HG03103 (cell line): ENCODE results near the gene MAFF.
"Not testable (repeated sequence)": the region's sequence is repeated elsewhere in the genome, so short reads cannot be mapped to it uniquely, and the experiment has no call there.

ENCODE experiments used
- ATAC-seq: cut with Tn5 transposase; IDR thresholded peaks from one replicate; pipeline ENCODE4 v1.9.1; 2021; ENCODE audit warnings: low read depth; ENCODE audit not compliant: unreplicated experiment

Gene MAFF

DNA sequence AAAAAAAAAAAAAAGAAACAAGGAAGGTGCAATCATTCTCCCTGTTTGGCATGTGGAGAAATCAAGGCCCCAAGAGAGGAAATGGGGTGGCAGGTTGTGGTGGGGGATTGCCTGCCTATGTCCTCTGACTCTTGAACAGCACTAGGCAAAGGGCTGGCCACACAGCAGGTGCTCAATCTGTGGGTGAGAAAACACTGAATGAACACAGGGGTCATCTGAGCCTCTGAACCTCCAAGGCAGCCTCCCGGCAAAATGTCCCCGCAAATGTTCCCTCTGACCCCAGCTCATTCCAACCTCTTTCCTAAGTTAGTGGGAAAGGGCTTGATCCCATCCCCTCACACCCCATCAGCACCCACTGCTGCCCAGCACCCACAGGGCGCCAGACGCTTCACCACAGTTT is 24.8 kb upstream of the MAFF start:
- ATAC-seq, result no peak

DNA sequence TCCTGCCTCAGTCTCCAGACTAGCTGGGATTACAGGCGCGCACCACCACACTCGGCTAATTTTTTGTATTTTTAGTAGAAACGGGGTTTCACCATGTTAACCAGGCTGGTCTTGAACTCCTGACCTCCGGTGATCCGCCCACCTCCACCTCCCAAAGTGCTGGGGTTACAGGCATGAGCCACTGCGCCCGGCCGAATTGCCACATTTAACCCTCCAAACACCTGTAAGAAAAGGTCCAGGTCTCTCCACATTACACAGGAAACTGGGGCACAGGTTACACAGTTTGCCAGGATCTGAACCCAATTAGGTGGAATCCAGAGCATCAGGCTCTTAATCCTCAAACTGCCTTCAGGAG is 24.2 kb upstream of the MAFF start:
- not testable (repeated sequence) for ATAC-seq

DNA sequence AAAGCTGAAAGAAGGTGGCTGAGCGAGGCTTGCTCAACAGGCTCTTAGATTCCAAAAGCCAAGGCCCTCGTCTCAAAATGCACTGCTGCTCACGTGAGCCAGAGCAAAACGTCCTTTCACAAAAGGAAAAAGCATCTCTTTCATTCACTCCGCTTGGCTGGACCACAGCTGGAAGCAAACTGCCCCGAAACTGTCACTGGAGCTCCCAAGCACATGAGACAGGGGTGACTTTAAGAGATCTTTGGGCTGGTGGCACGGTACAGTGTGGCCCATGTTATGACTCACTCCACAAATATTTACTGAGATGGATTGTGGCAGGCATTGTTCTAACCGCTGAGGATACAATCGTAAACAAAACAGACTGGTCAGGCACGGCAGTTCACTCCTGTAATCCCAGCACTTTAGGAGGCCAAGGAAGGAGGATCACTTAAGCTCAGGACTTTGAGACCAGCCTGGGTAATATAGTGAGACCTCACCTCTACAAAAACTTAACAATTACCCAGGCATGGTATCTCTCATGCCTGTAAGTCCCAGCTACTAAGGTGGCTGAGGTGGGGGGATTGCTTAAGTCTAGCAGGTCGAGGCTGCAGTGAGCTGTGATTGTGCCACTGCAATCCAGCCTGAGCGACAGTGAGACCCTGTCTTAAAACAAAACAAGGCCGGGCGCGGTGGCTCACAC is 23.7 kb upstream of the MAFF start:
- ATAC-seq, result no peak

- not testable (repeated sequence) for ATAC-seq
These were observed 23.2 kb upstream of the MAFF start for GRCh38 chr22:38178605-38178937.

DNA sequence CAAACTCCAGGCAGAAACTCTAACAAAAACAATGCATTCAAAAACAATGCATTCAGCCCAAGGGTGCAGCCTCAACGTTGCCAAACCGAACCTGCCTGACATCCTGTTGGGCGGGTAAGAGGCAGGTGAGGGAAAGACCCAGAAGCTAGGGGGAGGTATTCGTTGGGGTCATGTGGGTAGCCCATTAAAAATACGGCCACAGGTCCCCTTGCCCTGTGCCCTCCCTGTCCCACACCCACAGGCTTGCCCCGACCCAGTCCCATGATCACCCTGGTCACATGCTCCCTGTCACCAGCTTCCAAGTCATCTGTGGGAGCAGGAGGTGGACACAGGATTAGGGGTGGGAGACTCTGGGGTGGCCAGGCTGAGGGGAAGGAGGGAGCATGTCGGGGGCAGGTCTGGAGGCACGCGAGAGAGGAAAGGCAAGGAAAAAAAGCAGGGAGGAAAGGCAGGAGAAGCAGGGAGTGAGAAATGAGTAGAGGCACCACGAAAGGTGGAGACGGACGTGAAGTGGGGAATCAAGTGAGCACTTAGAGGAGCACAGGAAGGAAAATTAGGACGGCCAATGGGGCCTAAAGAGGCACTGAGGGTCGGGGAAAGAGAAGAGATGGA is 20.8 kb upstream of the MAFF start:
- ATAC-seq, result no peak

DNA sequence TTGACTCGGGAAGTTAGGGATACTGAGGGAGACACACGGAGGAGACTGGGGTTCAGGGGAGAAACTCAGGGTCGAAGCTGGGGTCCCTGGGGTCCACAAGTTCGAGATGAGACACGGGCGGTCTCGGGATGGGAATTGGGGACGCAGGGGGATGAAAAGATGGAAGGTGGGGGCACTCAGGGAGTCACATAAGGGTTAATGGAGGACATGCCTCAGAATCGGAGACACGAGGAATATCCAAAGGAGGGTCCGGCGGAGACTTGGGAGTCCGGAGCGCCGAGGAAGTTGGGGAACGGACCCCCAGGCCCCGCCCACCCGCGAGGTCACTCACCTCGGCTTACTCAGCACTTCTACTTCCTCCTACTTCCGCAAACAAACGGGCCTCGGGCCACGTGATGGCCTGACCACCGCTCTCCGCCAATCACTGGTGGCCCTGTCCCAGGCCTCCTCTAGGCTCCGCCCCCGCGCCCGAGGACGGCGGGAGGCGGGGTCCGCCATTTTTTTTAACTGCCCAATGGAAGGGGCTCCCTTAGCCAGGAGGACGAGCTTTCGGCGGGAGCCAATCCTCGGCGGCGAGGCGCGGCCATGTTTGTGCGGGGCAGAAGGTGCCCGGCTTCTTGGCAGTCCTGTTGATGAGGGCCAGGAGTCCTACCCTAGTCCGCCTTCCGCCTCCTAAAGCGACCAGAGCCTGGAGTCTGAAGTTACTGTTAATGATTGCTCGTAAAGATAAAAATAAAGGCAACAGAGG is 20.2 kb upstream of the MAFF start, which contains the start of gene PLA2G6:
PLA2G6 (minus strand) TSS at position 378 of the 748 bp plus-strand sequence. CDS start 12,404 bp downstream, outside the sequence.
- peak; percentile 79 for ATAC-seq

GRCh38 chr22:38184788-38185187 is 17.0 kb upstream of the MAFF start:
- ATAC-seq, result no peak

- ATAC-seq, result no peak
These were observed 15.4 kb upstream of the MAFF start for GRCh38 chr22:38186429-38186828.

DNA sequence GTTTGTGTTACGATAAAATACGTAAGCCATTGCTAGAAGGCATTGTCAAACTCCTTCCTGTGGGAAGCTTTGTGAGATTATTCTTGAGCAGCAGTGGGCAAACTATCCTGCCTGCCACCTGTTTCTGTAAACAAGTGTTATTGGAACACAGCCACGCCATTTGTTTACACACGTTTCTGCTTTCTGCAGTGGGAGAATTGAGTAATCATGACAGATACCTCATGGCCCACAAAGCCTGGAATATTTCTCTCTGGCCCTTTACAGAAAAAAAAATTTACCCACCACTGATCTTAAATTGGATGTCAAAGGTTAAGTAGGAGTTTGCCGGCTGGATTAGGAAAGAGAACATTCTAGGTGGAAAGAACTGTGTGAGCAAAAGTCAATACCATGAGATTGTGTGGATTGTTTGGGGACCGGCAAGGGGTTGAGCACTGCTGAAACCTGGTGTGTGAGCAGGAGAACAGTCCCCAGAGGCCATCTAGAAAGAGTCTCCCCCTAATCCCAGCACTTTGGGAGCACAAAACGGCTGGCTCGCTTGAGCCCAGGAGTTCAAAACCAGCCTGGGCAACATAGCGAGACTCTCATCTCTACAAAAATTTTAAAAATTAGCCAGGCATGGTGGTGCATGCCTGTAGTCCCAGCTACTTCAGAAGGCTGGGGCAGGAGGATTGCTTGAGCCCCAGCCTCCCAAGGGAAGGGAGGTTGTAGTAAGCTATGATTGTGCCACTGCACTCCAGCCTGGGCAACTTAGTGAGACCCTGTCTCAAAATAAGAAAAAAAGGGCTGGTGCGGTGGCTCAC is 14.2 kb upstream of the MAFF start:
- ATAC-seq, result no peak

DNA sequence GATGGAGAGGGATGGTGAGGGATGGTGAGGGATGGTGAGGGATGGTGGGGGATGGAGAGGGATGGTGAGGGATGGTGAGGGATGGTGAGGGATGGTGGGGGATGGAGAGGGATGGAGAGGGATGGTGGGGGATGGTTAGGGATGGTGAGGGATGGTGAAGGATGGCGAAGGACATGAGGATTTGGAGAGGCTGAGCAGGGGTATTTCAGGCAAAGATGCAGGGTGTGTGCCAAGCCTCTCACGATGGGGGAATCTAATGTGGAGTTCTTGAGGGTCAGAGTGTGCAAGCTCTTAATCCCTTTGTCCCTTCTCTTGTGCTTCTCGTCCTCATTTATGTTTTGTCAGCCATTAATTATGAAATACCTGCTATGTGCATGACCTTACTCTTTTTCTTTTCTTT is 12.7 kb upstream of the MAFF start:
- no peak for ATAC-seq

DNA sequence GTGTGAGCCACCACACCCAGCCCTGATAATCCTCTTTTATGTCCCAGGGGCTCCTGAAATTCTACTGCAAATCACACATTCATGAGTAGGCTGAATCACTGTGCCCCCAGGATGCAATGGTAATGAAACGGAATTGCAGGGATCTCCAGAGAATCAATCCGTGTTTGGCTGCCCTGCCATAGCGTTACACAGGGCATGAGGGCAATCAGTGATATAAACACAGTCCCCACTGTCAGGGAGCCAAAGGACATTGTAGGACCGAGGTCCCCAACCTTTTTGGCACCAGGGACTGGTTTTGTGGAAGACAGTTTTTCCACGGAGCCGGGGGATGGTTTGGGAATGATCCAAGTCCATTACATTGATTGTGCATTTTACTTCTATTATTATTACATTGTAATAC is 11.2 kb upstream of the MAFF start:
- ATAC-seq, result no peak

DNA sequence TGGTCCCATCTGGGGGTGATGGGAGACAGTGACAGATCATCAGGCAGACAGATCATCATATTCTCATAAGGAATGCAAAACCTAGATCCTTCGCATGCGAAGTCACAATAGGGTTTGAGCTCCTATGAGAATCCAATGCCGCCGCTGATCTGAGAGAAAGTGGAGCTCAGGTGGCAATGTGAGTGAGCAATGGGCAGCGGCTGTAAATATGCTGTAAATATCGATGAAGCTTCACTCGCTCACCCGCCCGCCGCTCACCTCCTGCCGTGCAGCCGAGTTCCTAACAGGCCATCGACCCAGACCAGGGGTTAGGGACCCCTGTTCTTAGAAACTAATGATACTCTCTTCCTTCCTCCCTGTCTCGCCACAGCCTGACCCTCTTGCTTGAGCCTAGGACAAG is 10.7 kb upstream of the MAFF start:
- ATAC-seq, result no peak

DNA sequence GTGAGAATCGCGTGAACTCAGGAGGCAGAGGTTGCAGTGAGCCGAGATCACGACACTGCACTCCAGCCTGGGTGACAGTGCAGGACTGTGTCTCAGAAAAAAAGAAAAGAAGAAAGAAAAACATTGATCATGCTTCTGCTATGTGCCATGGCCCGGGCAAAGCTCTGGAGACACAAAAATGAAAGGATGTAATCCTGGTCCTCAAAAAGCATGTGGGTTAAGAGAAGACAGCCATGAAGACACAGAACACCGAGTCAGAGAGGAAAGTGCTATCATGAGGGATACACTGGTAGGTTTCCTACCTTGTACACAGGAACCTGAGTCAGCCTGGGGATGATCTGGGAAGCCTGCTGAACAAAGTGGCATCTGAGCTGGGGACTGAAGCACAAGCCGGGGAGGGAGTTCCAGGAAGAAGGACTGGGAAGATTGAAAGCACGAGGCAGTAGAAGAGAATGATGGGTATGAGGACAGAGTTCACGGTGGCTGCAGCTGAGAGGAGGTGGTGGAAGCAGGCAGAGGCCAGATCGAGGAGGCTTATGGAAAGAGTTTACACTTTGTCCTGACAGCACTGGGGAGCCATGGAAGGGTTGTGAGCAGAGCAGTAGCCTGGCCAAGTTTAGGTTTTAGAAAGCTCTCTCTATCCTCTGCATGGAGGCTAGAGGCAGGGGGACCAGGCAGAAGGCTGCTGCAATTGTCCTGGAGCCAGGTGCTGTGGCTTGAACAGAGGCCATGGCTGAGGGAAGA is 9.9 kb upstream of the MAFF start:
- no peak for ATAC-seq

DNA sequence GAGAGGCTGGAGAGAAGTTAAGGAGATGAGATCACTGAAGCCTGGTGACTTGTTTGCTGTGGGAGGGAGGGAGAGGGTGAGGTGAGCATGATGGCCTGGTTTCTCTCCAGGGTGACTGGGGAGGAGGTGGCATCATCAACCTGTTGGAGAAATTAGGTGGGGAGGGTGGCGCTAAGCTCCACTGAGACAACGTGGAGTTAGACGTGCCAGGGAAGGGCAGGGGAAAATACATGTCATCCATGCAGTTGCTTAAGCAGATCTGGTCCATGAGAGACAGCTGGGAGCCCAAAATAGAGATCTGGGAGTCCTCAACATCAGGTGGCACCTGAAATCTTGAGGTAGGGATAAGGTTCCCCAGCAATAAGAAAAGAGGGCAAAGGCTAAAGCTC is 9.3 kb upstream of the MAFF start:
- no peak for ATAC-seq

DNA sequence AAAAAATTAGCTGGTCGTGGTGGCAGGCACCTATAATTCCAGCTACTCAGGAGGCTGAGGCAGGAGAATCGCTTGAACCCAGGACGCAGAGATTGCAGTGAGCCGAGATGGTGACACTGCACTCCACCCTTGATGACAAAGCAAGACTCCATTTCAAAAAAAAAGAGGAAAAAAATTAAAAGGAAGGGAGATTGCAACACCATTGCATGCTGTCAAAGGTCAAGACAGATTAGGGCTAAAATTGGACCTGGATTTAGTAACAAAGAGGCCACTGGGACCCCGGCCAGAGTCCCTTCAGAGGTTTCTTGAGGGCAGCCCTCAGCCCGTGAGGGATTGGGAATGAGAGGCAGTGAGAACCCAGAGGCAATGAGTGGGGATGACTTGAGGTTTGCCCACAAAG is 8.2 kb upstream of the MAFF start:
- no peak for ATAC-seq

DNA sequence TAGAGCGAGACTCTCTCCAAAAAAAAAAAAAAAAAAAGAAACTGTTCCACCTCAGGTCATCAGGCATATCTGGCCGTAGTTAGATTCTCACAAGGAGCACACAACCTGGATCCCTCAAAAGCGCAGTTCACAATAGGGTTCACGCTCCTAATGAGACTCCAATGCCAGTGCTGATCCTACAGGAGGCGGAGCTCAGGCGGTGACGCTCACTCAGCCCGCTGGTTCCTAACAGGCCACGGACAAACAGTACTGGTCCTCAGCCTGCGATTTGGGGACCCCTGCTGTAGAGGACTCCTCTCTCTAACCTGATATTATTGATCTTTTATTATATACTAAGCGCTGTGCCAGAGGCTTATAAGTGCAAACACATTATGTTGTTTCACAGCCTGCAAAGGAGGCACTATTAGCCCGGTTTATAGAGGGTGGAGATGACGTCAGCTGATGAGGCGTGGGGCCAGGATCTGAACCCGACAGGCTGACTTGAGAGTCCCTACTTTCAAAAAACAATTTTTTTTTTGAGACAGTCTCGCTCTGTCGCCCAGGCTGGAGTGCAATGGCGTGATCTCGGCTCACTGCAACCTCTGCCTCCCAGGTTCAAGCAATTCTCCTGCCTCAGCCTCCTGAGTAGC is 4.9 kb upstream of the MAFF start:
- ATAC-seq, result no peak

DNA sequence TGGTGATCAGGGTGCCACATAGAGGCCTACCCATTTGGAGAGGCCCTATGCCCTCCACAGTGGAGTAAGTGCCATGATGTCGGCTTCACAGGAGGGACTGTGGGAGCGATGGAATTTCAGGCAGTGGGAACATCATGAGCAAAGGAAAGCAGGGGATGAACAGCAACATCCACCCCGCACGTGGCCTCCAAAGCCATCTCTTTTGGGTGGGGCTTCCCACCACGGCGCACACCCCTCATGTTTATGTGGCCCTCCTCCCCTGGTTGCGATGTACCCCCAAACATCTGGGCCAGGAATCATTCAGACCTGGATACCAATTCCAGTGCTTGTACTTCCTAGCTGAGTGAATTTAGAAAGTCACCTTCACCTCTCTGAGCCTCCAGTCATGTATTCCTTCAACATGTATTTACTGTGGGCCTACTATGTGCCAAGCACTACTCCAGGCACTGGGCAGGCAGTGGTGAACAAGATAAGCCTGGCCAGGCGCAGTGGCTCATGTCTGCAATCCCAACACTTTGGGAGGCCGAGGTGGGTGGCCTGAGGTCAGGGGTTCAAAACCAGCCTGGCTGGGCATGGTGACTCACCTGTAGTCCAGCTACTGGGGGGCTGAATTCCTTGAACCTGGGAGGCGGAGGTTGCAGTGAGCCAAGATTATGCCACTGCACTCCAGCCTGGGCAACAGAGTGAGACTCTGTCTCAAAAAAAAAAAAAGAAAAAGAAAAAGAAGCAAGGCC is 1.8 kb upstream of the MAFF start:
- no peak for ATAC-seq

- no peak for ATAC-seq
These were observed 453 bp upstream of the MAFF start for GRCh38 chr22:38201371-38201710.

- ATAC-seq, result no peak
These were observed 769 bp downstream of the MAFF start for GRCh38 chr22:38202437-38203089.
